Heart left ventricle (tissue), 13 donors: Measurements from ENCODE around the gene RPS6KA4.
"Not testable (repeated sequence)": the region's sequence is repeated elsewhere in the genome, so short reads cannot be mapped to it uniquely, and the experiment has no call there.

Experiments used
- CTCF ChIP-seq, 12 donors: fragments of 200-600 bp; sonication (generic) in 4 of 12; IDR thresholded peaks; one replicate each; pipeline versions ENCODE4 v1.5.0 to v1.8.0; 2018 to 2022; ENCODE audit warnings: antibody characterized with exemption in 12 of 12, mild to moderate bottlenecking in 5 of 12
- POLR2A ChIP-seq, 2 donors: fragments of 450-650 bp; IDR thresholded peaks; one replicate each; pipeline ENCODE4 v1.6.1; 2017; ENCODE audit warnings: antibody characterized with exemption in 2 of 2, mild to moderate bottlenecking in 2 of 2, moderate library complexity in 2 of 2
- donor health status: ischemic (EF 13 %, LVEDD 7.1; RV severe dilation, severe dysfunction).
- donor health status: DM: no; HTN: yes; CAD: no.
- donor health status: DM: no; HTN: no; CAD: no.
- donor health status: ischemic (EF 25% LVEDD 6.9; RV normal size, moderate dysfunction).
- donor health status: ischemic (EF 25% LVEDD 5.7; RV mildly dilated, moderate dysfunction).
- donor health status: ischemic (EF 35%, LVEDD 5.7; RV mildly dilated, moderate dysfunction).
- donor health status: nonischemic (EF 11% LVEDD 7.7; RV severe dilation, severe dysfunction).
- donor health status: DM: yes; HTN: yes; CAD: no.
- donor health status: PGD.
- donor health status: ischemic (EF 29% LVEDD 5.4; RV normal size, mild dysfunction).
- donor health status: nonischemic (EF 23%, LVEDD 6.1; RV moderate dilation, normal function).

- TF ChIP-seq CTCF, POLR2A (IDR thresholded peaks at IDR 0.05): not testable (repeated sequence)
These were observed 35.0 kb upstream of the RPS6KA4 start for GRCh38 chr11:64323984-64324383.
